ENCODE results near the gene PLPP3. TPM values are rescaled to one million over a fixed set of nuclear protein-coding genes. Genes with fewer than 3 reads are reported as not detected.

Gene PLPP3
- total RNA-seq (2022; extraction: Qiagen RNA extraction; ENCODE audit: low read depth), result 25.1 to 31.5 TPM (median 30.0 TPM) in 5 replicates

GRCh38 chr1:56578963-56579875 is at the start of gene PLPP3:
Gene PLPP3, minus strand, starts transcription at chr1:56579563. Its CDS starts 547 bp downstream, at chr1:56579016.

Other genes with a start within 250 kb of the PLPP3 start
- 1.2 to 2.9 TPM (median 2.7 TPM) in 5 replicates for gene PRKAA2, start 65.8 kb upstream of the PLPP3 start, total RNA-seq (2022; extraction: Qiagen RNA extraction; ENCODE audit: low read depth)
- gene FYB2, start 239.8 kb upstream of the PLPP3 start, total RNA-seq (2022; extraction: Qiagen RNA extraction; ENCODE audit: low read depth), result not detected in 5 replicates

All from A549 treated with RU486 at 1 μM for 4 hours (cell line).